Panc1 (cell line): ENCODE results near the gene RAB1B.

Source experiments
- CTCF ChIP-seq: fragments of 450-650 bp; IDR thresholded peaks from 2 replicates; pipeline ENCODE4 v1.5.1; 2017; ENCODE audit warnings: mild to moderate bottlenecking
- POLR2AphosphoS5 ChIP-seq: IDR thresholded peaks from 2 replicates; pipeline ENCODE4 v1.6.1; 2012; ENCODE audit warnings: mild to moderate bottlenecking, low read depth, low read length, moderate library complexity
- REST ChIP-seq, 2 experiments: IDR thresholded peaks; 2 replicates each; pipeline ENCODE4 v1.6.1; 2011 to 2012; ENCODE audit warnings: low read depth in 2 of 2, control low read depth in 1 of 2, low read length in 1 of 2, mild to moderate bottlenecking in 1 of 2, moderate library complexity in 1 of 2; ENCODE audit not compliant: insufficient read depth in 1 of 2
- SIN3A ChIP-seq: IDR thresholded peaks from 2 replicates; pipeline ENCODE4 v1.6.1; 2012; ENCODE audit warnings: low read depth, mild to moderate bottlenecking, low read length, moderate library complexity, borderline replicate concordance; ENCODE audit not compliant: insufficient read depth
- TCF7L2 ChIP-seq: IDR thresholded peaks from 2 replicates; pipeline ENCODE4 v1.6.1; 2011; ENCODE audit warnings: mild to moderate bottlenecking, low read depth, low read length, inconsistent platforms

- TF ChIP-seq CTCF (no peak), POLR2AphosphoS5 (no peak), SIN3A (no peak), REST (IDR thresholded peaks at IDR 0.05; ENCODE audit: insufficient read depth in 1 of 2, low read depth in 2 of 2, low read length in 1 of 2) (no peak), TCF7L2 (no peak)
Observed at GRCh38 chr11:66311470-66311964, 43.1 kb downstream of the RAB1B start.
